ENCODE data around the gene BET1L. TPM values are rescaled to one million over a fixed set of nuclear protein-coding genes. Genes with fewer than 3 reads are reported as not detected.
A peak's percentile ranks its signal among the peaks of the same experiment; 100 is the strongest.

The BET1L gene
- total and polyA plus RNA-seq, 2 donors (not counting 1 experiment from before 2014, with no cell fraction given): 21.1 to 70.2 TPM

GRCh38 chr11:235997-236773 is 29.0 kb upstream of the BET1L start, which contains the start of gene SIRT3:
Gene SIRT3, minus strand, starts transcription at chr11:236342. Its CDS starts 14 bp downstream, at chr11:236328.
- Histone ChIP-seq H3K27ac (ENCODE audit: insufficient read depth, low read length) (peak within 1 kb of the TSS; percentile 93), H3K4me2 (ENCODE audit: extremely low read depth, insufficient read depth, low read length) (peak within 1 kb of the TSS; percentile 99), H3K9ac (ENCODE audit: insufficient read depth, low read length) (peak within 1 kb of the TSS; percentile 98), H3K4me3 (replicated peaks in 1 of 4; ENCODE audit: control extremely low read depth in 1 of 4, insufficient read depth in 1 of 4, low read depth in 3 of 4, low read length in 4 of 4) (peak within 1 kb of the TSS; percentile 96 to 100 (median 97)), H3K27me3 (ENCODE audit: control insufficient read depth, insufficient read depth, low read length) (no peaks in the 10 kb centered on the region), H3K36me3 (ENCODE audit: control insufficient read depth, insufficient read depth, low read length) (no peaks in the 10 kb centered on the region), H4K20me1 (ENCODE audit: control insufficient read depth, extremely low read depth, insufficient read depth, low read length) (no peaks in the 10 kb centered on the region), H3K79me2 (ENCODE audit: control insufficient read depth, insufficient read depth, low read length) (peaks cover 38% of the 10 kb centered on the region), H3K4me1 (ENCODE audit: control insufficient read depth, extremely low read depth, insufficient read depth, low read length) (peaks cover 5% of the 10 kb centered on the region), H3K9me3 (ENCODE audit: control insufficient read depth, insufficient read depth, low read depth, low read length) (no peaks in the 10 kb centered on the region), H2AFZ (ENCODE audit: low read length) (peak within 1 kb of the TSS; percentile 89)
- peak; percentile 67 to 70 for DNase-seq (ENCODE audit: low read depth in 2 of 2)
- TF ChIP-seq EZH2 (IDR thresholded peaks at IDR 0.05; ENCODE audit: low read length, missing control alignments): no peak

- DNase-seq (ENCODE audit: low read depth in 2 of 2): peak; percentile 20 to 45
Observed at GRCh38 chr11:235609-235996, 28.4 kb upstream of the BET1L start.

GRCh38 chr11:235180-235579 is 28.0 kb upstream of the BET1L start:
- Histone ChIP-seq H2AFZ (ENCODE audit: low read length) (no peak overlapping the region), H3K79me2 (ENCODE audit: control insufficient read depth, insufficient read depth, low read length) (peaks cover 34% of the 10 kb centered on the region), H3K27me3 (ENCODE audit: control insufficient read depth, insufficient read depth, low read length) (no peaks in the 10 kb centered on the region), H3K4me3 (replicated peaks in 1 of 4; ENCODE audit: control extremely low read depth in 1 of 4, insufficient read depth in 1 of 4, low read depth in 3 of 4, low read length in 4 of 4) (peak overlapping the region; percentile 87 to 98 (median 94)), H3K36me3 (ENCODE audit: control insufficient read depth, insufficient read depth, low read length) (no peaks in the 10 kb centered on the region), H4K20me1 (ENCODE audit: control insufficient read depth, extremely low read depth, insufficient read depth, low read length) (no peaks in the 10 kb centered on the region), H3K4me2 (ENCODE audit: extremely low read depth, insufficient read depth, low read length) (peak overlapping the region; percentile 99), H3K9ac (ENCODE audit: insufficient read depth, low read length) (no peak overlapping the region), H3K4me1 (ENCODE audit: control insufficient read depth, extremely low read depth, insufficient read depth, low read length) (peaks cover 5% of the 10 kb centered on the region), H3K27ac (ENCODE audit: insufficient read depth, low read length) (no peak overlapping the region), H3K9me3 (ENCODE audit: control insufficient read depth, insufficient read depth, low read depth, low read length) (no peaks in the 10 kb centered on the region)
- no peak for DNase-seq (ENCODE audit: low read depth in 2 of 2)
- TF ChIP-seq EZH2 (IDR thresholded peaks at IDR 0.05; ENCODE audit: low read length, missing control alignments): no peak
- no peak for TF ChIP-seq CTCF (conservative IDR thresholded peaks at IDR 0.05 in 1 of 2, IDR thresholded peaks at IDR 0.05 in 1 of 2; ENCODE audit: low read depth in 1 of 2, low read length in 2 of 2)

More at GRCh38 chr11:235609-235996, 28.4 kb upstream of the BET1L start:
- Histone ChIP-seq H3K4me2 (ENCODE audit: extremely low read depth, insufficient read depth, low read length) (peak overlapping the region; percentile 99), H3K4me1 (ENCODE audit: control insufficient read depth, extremely low read depth, insufficient read depth, low read length) (peaks cover 5% of the 10 kb centered on the region), H3K27ac (ENCODE audit: insufficient read depth, low read length) (peak overlapping the region; percentile 82), H3K9ac (ENCODE audit: insufficient read depth, low read length) (peak overlapping the region; percentile 81), H2AFZ (ENCODE audit: low read length) (peak overlapping the region; percentile 89), H3K36me3 (ENCODE audit: control insufficient read depth, insufficient read depth, low read length) (no peaks in the 10 kb centered on the region), H3K4me3 (replicated peaks in 1 of 4; ENCODE audit: control extremely low read depth in 1 of 4, insufficient read depth in 1 of 4, low read depth in 3 of 4, low read length in 4 of 4) (peak overlapping the region; percentile 87 to 98 (median 94)), H3K9me3 (ENCODE audit: control insufficient read depth, insufficient read depth, low read depth, low read length) (no peaks in the 10 kb centered on the region), H3K79me2 (ENCODE audit: control insufficient read depth, insufficient read depth, low read length) (peaks cover 36% of the 10 kb centered on the region), H3K27me3 (ENCODE audit: control insufficient read depth, insufficient read depth, low read length) (no peaks in the 10 kb centered on the region), H4K20me1 (ENCODE audit: control insufficient read depth, extremely low read depth, insufficient read depth, low read length) (no peaks in the 10 kb centered on the region)
- TF ChIP-seq CTCF (conservative IDR thresholded peaks at IDR 0.05 in 1 of 2, IDR thresholded peaks at IDR 0.05 in 1 of 2; ENCODE audit: low read depth in 1 of 2, low read length in 2 of 2) (no peak), EZH2 (IDR thresholded peaks at IDR 0.05; ENCODE audit: low read length, missing control alignments) (no peak)

Measured in fibroblast of lung (primary cell).